NCI-H345 (cell line): ENCODE measurements around the gene OR2F2.

Experiments
- DNase-seq: peaks from one replicate; lab custom pipeline; 2025; lab: John Stamatoyannopoulos, UW

OR2F2 gene

DNA sequence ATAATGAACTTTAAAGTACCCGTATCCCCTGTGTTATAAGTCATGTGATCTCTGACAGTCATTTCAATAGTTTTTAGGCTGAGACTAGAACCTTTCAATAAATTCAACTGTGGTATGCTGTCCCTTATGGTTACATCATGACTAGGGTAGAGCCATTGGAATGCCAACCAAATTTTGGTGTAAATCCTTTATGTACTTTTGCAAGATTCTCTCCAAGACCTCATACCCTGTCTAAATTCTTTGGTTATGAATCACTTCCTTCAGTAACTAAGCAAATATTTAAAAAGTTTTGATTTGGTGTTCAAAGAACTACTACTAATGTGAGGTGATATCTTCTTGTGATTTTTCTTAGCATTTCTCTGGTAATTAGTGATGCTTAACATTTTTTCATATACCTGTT, 44.3 kb downstream of the OR2F2 start:
- no peak for DNase-seq

DNA sequence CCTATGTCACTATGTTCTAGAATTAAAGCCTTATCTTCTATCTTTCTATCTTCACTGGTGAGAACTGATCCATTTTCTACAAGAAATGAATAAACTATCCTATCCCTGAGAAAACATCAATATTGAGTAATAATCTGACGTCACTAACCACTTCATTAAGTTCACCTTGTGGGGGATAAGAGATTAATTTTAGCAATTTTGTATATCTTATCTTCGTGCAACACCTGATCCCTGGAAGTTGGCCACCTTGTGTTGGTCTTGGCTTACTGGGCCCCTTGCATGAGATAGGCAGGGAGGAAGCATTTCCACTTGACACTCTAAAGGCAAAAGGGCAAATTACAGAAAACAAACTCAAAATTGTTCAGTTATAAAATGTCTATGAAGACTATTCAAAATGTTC, 45.0 kb downstream of the OR2F2 start:
- DNase-seq = no peak

DNA sequence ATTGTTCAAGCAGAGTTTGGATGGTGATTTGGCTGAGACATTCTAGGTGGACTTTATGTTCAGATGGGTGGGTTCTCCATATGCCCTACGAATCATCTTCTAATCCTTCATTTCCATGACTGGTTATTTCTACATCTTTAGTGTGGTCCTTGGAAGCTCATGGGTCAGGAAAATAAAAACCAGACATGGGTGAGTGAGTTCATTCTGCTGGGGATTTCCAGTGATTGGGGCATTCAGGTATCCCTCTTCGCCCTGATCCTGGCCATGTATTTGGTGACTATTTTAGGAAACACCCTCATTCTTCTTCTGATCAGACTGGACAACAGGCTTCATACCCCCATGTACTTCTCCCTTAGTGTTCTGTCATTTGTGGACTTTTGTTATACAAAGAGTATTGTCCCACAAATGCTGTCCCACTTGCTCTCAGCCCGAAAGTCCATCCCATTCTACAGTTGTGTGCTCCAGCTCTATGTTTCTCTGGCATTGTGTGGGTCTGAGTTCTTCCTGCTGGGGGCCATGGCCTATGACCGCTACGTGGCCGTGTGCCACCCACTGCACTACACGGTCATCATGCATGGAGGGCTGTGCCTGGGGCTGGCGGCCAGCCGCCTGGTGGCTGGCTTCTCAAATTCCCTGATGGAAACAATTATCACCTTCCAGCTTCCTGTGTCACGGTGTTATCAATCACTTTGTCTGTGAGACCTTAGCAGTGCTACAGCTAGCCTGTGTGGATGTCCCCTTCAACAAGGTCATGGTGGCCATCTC, 45.9 kb downstream of the OR2F2 start:
- DNase-seq = no peak

DNA sequence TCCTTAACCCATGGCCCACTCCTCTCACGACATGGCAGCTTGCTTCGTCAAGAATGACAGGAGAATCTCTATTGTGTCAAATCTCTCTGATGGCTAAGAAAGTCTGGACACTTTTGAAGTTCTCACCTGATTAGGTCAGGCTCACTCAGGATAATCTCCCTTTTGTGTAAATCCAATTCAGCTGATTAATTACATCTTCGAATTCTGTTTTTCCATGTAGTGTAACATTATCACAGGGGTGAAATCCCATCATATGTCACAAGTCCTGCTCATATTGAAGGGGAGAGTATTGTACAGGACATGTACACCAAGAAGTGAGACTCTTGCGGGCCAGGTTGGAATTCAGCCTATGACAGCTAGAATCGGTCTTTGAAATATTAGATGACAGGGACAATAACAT, 48.9 kb downstream of the OR2F2 start:
- DNase-seq = no peak
